ENCODE data around the gene EFS.

EFS gene

GRCh38 chr14:23321572-23322547 lies 43.1 kb downstream of the EFS start:
- peaks cover 23 to 31% of the 10 kb centered on the region in 2 donors for H3K36me3 ChIP-seq (ENCODE audit: control insufficient read depth in 1 of 2, insufficient read depth in 2 of 2, low read length in 2 of 2)
- H3K4me3 ChIP-seq (ENCODE audit: low read depth in 1 of 2, low read length in 2 of 2), result peak overlapping the region; percentile 75 to 94
- H3K4me1 ChIP-seq (ENCODE audit: control insufficient read depth in 1 of 2, insufficient read depth in 2 of 2, low read length in 2 of 2), result peaks cover 11 to 19% of the 10 kb centered on the region in 2 donors
- no peaks in the 10 kb centered on the region for H3K27me3 ChIP-seq (ENCODE audit: low read depth, low read length)
- H3K9me3 ChIP-seq (ENCODE audit: control insufficient read depth in 1 of 2, low read length in 2 of 2), result no peaks in the 10 kb centered on the region
- H3K27ac ChIP-seq (ENCODE audit: low read length), result peak overlapping the region; percentile 92

DNA sequence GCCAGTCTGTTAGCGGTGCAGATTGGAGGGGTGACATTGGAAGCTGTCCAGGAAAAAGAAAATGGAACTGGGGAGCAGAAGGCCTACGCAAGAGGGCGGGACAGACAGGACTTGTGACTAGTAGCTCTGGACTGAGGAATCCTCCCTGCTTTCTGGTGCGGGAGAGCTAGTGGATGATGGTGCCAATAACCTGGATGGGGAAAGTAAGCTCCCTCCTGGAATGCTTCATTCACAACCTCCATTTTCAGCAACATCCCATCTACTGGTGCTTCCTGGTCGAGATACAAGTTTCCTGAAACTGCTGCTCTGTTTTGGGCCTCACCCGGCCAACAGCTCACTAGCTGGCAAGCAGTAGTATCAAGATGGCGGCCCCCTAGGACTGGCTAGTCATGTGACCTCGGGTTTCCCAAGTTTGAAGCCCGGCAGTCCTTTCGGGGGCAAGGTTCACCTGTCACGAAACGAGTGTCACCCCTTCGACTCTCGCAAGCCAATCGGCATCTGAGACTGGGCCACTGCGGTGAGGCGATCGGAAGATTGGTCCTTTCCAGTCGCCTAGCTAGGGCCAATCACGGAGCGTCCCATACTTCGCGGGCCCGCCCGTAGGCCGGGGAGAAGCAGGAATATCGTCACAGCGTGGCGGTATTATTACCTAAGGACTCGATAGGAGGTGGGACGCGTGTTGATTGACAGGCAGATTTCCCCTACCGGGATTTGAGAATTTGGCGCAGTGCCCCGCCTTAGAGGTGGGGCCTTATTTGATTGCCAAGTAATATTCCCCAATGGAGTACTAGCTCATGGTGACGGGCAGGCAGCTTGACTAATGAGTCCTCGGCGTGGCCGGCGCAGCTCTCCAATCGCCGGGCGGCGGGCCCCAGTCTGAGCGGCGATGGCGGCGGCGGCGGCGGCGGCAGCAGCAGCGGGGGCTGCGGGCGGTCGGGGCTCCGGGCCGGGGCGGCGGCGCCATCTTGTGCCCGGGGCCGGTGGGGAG lies 44.1 kb downstream of the EFS start, which contains the start of gene PABPN1:
Gene PABPN1 (plus strand): TSS at position 874 of the 988 bp plus-strand sequence. CDS start 13 bp downstream, at position 887.
- H3K4me1 ChIP-seq (ENCODE audit: control insufficient read depth in 1 of 2, insufficient read depth in 2 of 2, low read length in 2 of 2), result peaks cover 11 to 19% of the 10 kb centered on the region in 2 donors
- H3K27me3 ChIP-seq (ENCODE audit: low read depth, low read length), result no peaks in the 10 kb centered on the region
- H3K27ac ChIP-seq (ENCODE audit: low read length), result peak within 1 kb of the TSS; percentile 94
- peak within 1 kb of the TSS; percentile 75 to 94 for H3K4me3 ChIP-seq (ENCODE audit: low read depth in 1 of 2, low read length in 2 of 2)
- peaks cover 23 to 27% of the 10 kb centered on the region in 2 donors for H3K36me3 ChIP-seq (ENCODE audit: control insufficient read depth in 1 of 2, insufficient read depth in 2 of 2, low read length in 2 of 2)
- H3K9me3 ChIP-seq (ENCODE audit: control insufficient read depth in 1 of 2, low read length in 2 of 2), result no peaks in the 10 kb centered on the region

- peak overlapping the region; percentile 56 to 72 for H3K4me3 ChIP-seq (ENCODE audit: low read depth in 1 of 2, low read length in 2 of 2)
- peaks cover 11 to 19% of the 10 kb centered on the region in 2 donors for H3K4me1 ChIP-seq (ENCODE audit: control insufficient read depth in 1 of 2, insufficient read depth in 2 of 2, low read length in 2 of 2)
- H3K9me3 ChIP-seq (ENCODE audit: control insufficient read depth in 1 of 2, low read length in 2 of 2), result no peaks in the 10 kb centered on the region
- peaks cover 18 to 22% of the 10 kb centered on the region in 2 donors for H3K36me3 ChIP-seq (ENCODE audit: control insufficient read depth in 1 of 2, insufficient read depth in 2 of 2, low read length in 2 of 2)
- no peaks in the 10 kb centered on the region for H3K27me3 ChIP-seq (ENCODE audit: low read depth, low read length)
- H3K27ac ChIP-seq (ENCODE audit: low read length), result peak overlapping the region; percentile 94
Measured at GRCh38 chr14:23319746-23320583, 45.0 kb downstream of the EFS start.

DNA sequence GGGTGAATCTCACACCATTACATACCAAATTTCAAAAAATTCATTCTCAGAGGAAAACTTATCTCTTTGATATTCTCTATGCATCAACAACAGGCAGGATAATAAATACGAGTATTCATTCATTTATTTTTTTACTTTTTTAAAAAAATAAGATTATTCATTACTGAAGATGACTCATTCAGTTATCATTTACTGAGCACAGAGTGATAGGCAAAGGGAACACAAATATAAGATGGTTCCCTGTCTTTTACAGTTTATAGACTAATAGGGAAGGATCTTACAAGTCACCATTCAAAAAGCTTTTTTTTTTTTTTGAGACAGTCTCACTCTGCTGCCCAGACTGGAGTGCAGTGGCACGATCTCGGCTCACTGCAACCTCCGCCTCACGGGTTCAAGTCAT lies 48.7 kb downstream of the EFS start:
- no peaks in the 10 kb centered on the region for H3K27me3 ChIP-seq (ENCODE audit: low read depth, low read length)

DNA sequence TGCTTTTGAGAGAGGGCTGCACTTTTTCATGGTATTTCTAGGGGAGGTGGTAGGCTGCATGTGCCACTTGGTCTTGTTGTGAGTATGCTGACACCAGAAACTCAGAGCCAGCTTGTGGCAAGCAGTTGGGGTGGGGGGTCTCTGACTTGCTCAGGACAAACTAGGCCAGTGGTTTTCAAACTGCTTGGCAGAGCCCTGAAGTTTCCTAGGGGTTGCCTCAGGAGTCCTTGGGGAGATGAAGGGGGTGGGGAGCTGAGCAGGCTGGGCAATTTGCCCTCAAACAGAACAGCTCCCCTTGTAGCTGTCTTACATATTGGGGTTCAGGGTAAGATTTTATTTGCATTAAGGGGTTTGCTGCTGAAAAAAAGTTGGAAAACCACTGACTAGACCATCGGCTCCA lies 54.4 kb downstream of the EFS start:
- Histone ChIP-seq H3K27me3 (ENCODE audit: low read depth, low read length) (no peaks in the 10 kb centered on the region), H3K9me3 (ENCODE audit: control insufficient read depth in 1 of 2, low read length in 2 of 2) (no peaks in the 10 kb centered on the region), H3K4me1 (ENCODE audit: control insufficient read depth in 1 of 2, insufficient read depth in 2 of 2, low read length in 2 of 2) (peaks cover 20 to 47% of the 10 kb centered on the region in 2 donors), H3K36me3 (ENCODE audit: control insufficient read depth in 1 of 2, insufficient read depth in 2 of 2, low read length in 2 of 2) (peaks cover 18 to 22% of the 10 kb centered on the region in 2 donors), H3K4me3 (ENCODE audit: low read depth in 1 of 2, low read length in 2 of 2) (no peak overlapping the region), H3K27ac (ENCODE audit: low read length) (no peak overlapping the region)

More for the DNA sequence above, 48.7 kb downstream of the EFS start:
- no peaks in the 10 kb centered on the region for H3K9me3 ChIP-seq (ENCODE audit: control insufficient read depth in 1 of 2, low read length in 2 of 2)
- H3K36me3 ChIP-seq (ENCODE audit: control insufficient read depth in 1 of 2, insufficient read depth in 2 of 2, low read length in 2 of 2), result peaks cover under 1 to 6% of the 10 kb centered on the region in 2 donors
- no peak overlapping the region for H3K27ac ChIP-seq (ENCODE audit: low read length)
- no peak overlapping the region for H3K4me3 ChIP-seq (ENCODE audit: low read depth in 1 of 2, low read length in 2 of 2)
- peaks cover 0 to 5% of the 10 kb centered on the region in 2 donors for H3K4me1 ChIP-seq (ENCODE audit: control insufficient read depth in 1 of 2, insufficient read depth in 2 of 2, low read length in 2 of 2)

- Histone ChIP-seq H3K27ac (ENCODE audit: low read length) (no peak overlapping the region), H3K36me3 (ENCODE audit: control insufficient read depth in 1 of 2, insufficient read depth in 2 of 2, low read length in 2 of 2) (peaks cover 18 to 22% of the 10 kb centered on the region in 2 donors), H3K4me1 (ENCODE audit: control insufficient read depth in 1 of 2, insufficient read depth in 2 of 2, low read length in 2 of 2) (peaks cover 20 to 47% of the 10 kb centered on the region in 2 donors), H3K9me3 (ENCODE audit: control insufficient read depth in 1 of 2, low read length in 2 of 2) (no peaks in the 10 kb centered on the region), H3K27me3 (ENCODE audit: low read depth, low read length) (no peaks in the 10 kb centered on the region), H3K4me3 (ENCODE audit: low read depth in 1 of 2, low read length in 2 of 2) (peak overlapping the region in 1 of 2 donors; percentile 67)
Measured at GRCh38 chr14:23308721-23309445, 56.1 kb downstream of the EFS start.

DNA sequence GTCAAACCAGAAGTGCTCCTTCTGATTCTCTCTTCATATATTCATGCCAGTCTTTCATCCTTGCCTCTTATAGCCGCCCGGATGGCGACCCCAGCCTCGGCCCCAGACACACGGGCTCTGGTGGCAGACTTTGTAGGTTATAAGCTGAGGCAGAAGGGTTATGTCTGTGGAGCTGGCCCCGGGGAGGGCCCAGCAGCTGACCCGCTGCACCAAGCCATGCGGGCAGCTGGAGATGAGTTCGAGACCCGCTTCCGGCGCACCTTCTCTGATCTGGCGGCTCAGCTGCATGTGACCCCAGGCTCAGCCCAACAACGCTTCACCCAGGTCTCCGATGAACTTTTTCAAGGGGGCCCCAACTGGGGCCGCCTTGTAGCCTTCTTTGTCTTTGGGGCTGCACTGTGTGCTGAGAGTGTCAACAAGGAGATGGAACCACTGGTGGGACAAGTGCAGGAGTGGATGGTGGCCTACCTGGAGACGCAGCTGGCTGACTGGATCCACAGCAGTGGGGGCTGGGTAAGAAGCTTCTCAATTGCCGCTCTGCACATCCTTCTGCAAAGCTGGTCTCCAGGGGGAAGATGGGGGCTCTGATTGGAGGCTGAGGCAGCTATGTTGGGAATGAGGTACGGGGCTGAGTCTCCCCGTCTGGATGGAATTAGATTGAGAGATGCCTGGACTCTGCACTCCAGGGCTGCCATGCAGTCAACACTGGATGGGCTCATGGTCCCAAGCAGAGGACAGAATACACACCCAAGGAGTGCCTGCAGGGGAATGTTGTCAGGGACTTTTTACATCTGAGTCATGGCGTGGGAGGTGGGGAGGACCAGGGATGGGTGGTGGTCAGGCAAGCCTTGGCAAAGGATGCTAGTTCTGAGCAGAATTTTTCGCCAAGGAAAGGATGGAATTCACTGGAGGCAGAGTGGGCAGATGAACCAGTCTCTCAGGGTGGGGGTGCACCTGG lies 57.0 kb downstream of the EFS start:
- peak overlapping the region; percentile 97 for H3K27ac ChIP-seq (ENCODE audit: low read length)
- peaks cover 20 to 47% of the 10 kb centered on the region in 2 donors for H3K4me1 ChIP-seq (ENCODE audit: control insufficient read depth in 1 of 2, insufficient read depth in 2 of 2, low read length in 2 of 2)

DNA sequence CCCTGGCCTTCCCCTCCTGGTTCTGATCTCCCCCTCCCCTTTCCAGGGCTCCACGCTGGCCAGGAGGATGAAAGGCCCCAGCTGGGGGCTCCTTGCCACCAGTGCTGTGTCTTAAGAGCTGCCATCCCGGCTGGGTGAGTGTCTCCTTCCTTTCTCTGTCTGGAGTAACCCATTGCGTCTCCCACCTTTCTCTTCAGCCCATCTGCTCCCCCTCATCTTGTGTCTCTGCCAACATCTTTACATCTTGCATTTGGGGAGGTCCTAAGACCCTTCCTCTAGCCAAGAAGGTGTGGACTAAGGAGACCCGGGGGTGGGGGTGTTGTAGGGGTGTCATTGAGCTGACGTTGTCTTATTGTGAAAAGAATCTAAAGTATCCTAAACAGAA lies 57.8 kb downstream of the EFS start:
- H3K4me3 ChIP-seq (ENCODE audit: low read depth in 1 of 2, low read length in 2 of 2), result peak overlapping the region; percentile 67 to 95
- H3K27me3 ChIP-seq (ENCODE audit: low read depth, low read length), result no peaks in the 10 kb centered on the region
- peaks cover 20 to 48% of the 10 kb centered on the region in 2 donors for H3K4me1 ChIP-seq (ENCODE audit: control insufficient read depth in 1 of 2, insufficient read depth in 2 of 2, low read length in 2 of 2)
- peaks cover 18 to 22% of the 10 kb centered on the region in 2 donors for H3K36me3 ChIP-seq (ENCODE audit: control insufficient read depth in 1 of 2, insufficient read depth in 2 of 2, low read length in 2 of 2)
- H3K9me3 ChIP-seq (ENCODE audit: control insufficient read depth in 1 of 2, low read length in 2 of 2), result no peaks in the 10 kb centered on the region
- H3K27ac ChIP-seq (ENCODE audit: low read length), result peak overlapping the region; percentile 97

More for the DNA sequence above, 57.0 kb downstream of the EFS start:
- Histone ChIP-seq H3K4me3 (ENCODE audit: low read depth in 1 of 2, low read length in 2 of 2) (peak overlapping the region; percentile 67 to 95), H3K27me3 (ENCODE audit: low read depth, low read length) (no peaks in the 10 kb centered on the region), H3K9me3 (ENCODE audit: control insufficient read depth in 1 of 2, low read length in 2 of 2) (no peaks in the 10 kb centered on the region), H3K36me3 (ENCODE audit: control insufficient read depth in 1 of 2, insufficient read depth in 2 of 2, low read length in 2 of 2) (peaks cover 18 to 22% of the 10 kb centered on the region in 2 donors)

DNA sequence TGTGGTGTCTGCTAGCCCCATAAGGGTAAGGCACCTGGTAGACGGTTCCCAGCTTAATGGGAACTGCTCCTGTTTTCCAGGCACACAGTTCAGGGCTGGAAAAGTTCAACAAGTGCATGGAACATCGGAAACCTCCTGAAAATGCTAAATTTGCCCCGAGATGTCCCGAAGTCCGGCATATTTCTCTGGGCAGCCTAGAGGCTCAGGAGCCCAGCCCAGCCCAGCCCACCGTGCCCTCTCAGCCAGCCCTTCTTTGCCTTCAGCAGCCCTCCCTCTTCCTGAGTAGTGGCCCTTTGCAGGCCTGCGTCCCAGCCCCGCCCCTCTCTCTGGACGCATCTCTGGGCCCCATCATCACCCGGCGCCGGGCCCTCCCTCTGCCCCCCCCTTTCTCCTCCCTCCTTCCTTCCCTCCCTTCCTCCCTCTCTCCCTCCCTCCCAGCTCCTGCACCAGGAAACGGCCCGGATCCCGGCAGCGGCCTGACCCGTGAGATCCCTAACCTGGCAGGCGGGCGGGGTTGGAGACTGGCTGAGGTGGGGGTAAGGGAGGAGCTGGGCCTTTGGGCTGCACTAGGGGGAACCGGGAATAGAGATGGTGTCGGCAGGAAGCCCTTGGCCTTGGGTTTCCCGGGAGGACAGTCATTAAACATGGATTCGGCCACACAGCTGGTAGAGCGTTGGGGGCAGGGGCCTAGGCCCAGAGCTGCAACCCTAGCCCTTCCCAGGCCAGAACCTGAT lies 58.4 kb downstream of the EFS start, which contains the start of gene BCL2L2:
Gene BCL2L2 (plus strand): TSS at position 422 of the 734 bp plus-strand sequence. CDS start 935 bp downstream, outside the sequence.
- Histone ChIP-seq H3K4me3 (ENCODE audit: low read depth in 1 of 2, low read length in 2 of 2) (peak within 1 kb of the TSS; percentile 67 to 95), H3K4me1 (ENCODE audit: control insufficient read depth in 1 of 2, insufficient read depth in 2 of 2, low read length in 2 of 2) (peaks cover 20 to 51% of the 10 kb centered on the region in 2 donors), H3K27me3 (ENCODE audit: low read depth, low read length) (no peaks in the 10 kb centered on the region), H3K36me3 (ENCODE audit: control insufficient read depth in 1 of 2, insufficient read depth in 2 of 2, low read length in 2 of 2) (peaks cover 18 to 22% of the 10 kb centered on the region in 2 donors), H3K9me3 (ENCODE audit: control insufficient read depth in 1 of 2, low read length in 2 of 2) (no peaks in the 10 kb centered on the region), H3K27ac (ENCODE audit: low read length) (peak within 1 kb of the TSS; percentile 97)

Data from muscle layer of duodenum (tissue), 2 donors.